ENCODE measurements around the gene SOX6. TPM values are rescaled to one million over a fixed set of nuclear protein-coding genes. Genes with fewer than 3 reads are reported as not detected.

Gene SOX6
- total and polyA plus RNA-seq, 8 donors, result 5.1 to 23.0 (median 18.7) TPM

- DNase-seq (peak in 1 of 6 donors; percentile 14), ATAC-seq (peak; percentile 73 to 78 (median 77)), FAIRE-seq (no peak)
- Histone ChIP-seq H3K27me3 (no peaks in the 10 kb centered on the region), H3K36me3 (no peaks in the 10 kb centered on the region), H3K27ac (peak overlapping the region in 3 of 4 donors; percentile 3 to 25 (median 14)), H3K9me3 (no peaks in the 10 kb centered on the region), H3K4me1 (peaks cover 25 to 57% (median 31%) of the 10 kb centered on the region in 3 donors), H3K4me3 (no peak overlapping the region)
- TF ChIP-seq CTCF (IDR thresholded peaks at IDR 0.05), result no peak
- intact Hi-C loops (cut with DNase I), result no loop called here
- 26 to 35% methylated on average over 1 of the region's 1 CpG for WGBS, 2 donors
Observed at GRCh38 chr11:16114978-16115871, 241.1 kb downstream of the SOX6 start.

- WGBS, 2 donors, result 39 to 46% methylated on average over 2 of the region's 2 CpGs
- no peak for ATAC-seq
- TF ChIP-seq CTCF (IDR thresholded peaks at IDR 0.05), result no peak
- no peaks in the 10 kb centered on the region for H3K27me3 ChIP-seq
- no peaks in the 10 kb centered on the region for H3K9me3 ChIP-seq
- H3K4me3 ChIP-seq, result no peak overlapping the region
- H3K27ac ChIP-seq, result peak overlapping the region in 2 of 4 donors; percentile 3 to 25
- H3K4me1 ChIP-seq, result peaks cover 25 to 62% (median 31%) of the 10 kb centered on the region in 3 donors
- no peaks in the 10 kb centered on the region for H3K36me3 ChIP-seq
- no peak for DNase-seq
- intact Hi-C loops (cut with DNase I), result no loop called here
- FAIRE-seq, result no peak
Observed at GRCh38 chr11:16114431-16114830, 241.9 kb downstream of the SOX6 start.

- 73 to 80% methylated on average over 2 of the region's 2 CpGs for WGBS, 2 donors
- DNase-seq, result no peak
- no peak for FAIRE-seq
- no peak for TF ChIP-seq CTCF (IDR thresholded peaks at IDR 0.05)
- ATAC-seq, result peak in 1 of 4 donors; percentile 6
- intact Hi-C loops (cut with DNase I), result no loop called here
- Histone ChIP-seq H3K4me3 (no peak overlapping the region), H3K4me1 (peaks cover 25 to 62% (median 31%) of the 10 kb centered on the region in 3 donors), H3K9me3 (no peaks in the 10 kb centered on the region), H3K27ac (peak overlapping the region in 2 of 4 donors; percentile 2 to 29), H3K27me3 (no peaks in the 10 kb centered on the region), H3K36me3 (no peaks in the 10 kb centered on the region)
Observed at GRCh38 chr11:16111690-16112089, 244.7 kb downstream of the SOX6 start.

GRCh38 chr11:16110886-16111285 lies 245.5 kb downstream of the SOX6 start:
- H3K27ac ChIP-seq, result peak overlapping the region in 2 of 4 donors; percentile 2 to 29
- no peak for TF ChIP-seq CTCF (IDR thresholded peaks at IDR 0.05)
- intact Hi-C loops (cut with DNase I), result no loop called here
- H3K4me1 ChIP-seq, result peaks cover 24 to 59% (median 28%) of the 10 kb centered on the region in 3 donors
- no peak for FAIRE-seq
- no peak overlapping the region for H3K4me3 ChIP-seq
- peak in 2 of 4 donors; percentile 40 to 61 for ATAC-seq
- no peaks in the 10 kb centered on the region for H3K27me3 ChIP-seq
- no peak for DNase-seq
- WGBS, 2 donors, result 37 to 42% methylated on average over 2 of the region's 2 CpGs
- no peaks in the 10 kb centered on the region for H3K36me3 ChIP-seq
- no peaks in the 10 kb centered on the region for H3K9me3 ChIP-seq

Measured in pancreas (tissue), 10 donors.